Frontal cortex (tissue), 4 donors: Measurements from ENCODE around the gene MAP1LC3B2. TPM values are rescaled to one million over a fixed set of nuclear protein-coding genes. Genes with fewer than 3 reads are reported as not detected.

Experiments used
- DNase-seq, 2 donors: peaks; one replicate each; pipeline ENCODE4 v3.0.0; 2012; ENCODE audit warnings: low spot score in 2 of 2
- FAIRE-seq: peaks from 2 replicates; lab custom pipeline; 2012; peaks lifted over from hg19 to GRCh38; lab: Jason Lieb, UNC
- total RNA-seq: library from RNA; depleted of rRNA; stranded (reverse); fragments of >200 nt; gene quantifications from one replicate; pipeline ENCODE4 v1.2.3, GENCODE V29; 2014
- donor health status: control.
- donor health status: control.
- donor health status: control.

Gene MAP1LC3B2
- total RNA-seq, 1 donor from 2014 or later, result 0.82 TPM

GRCh38 chr12:116609319-116610114, 50.3 kb downstream of the MAP1LC3B2 start:
- DNase-seq, result no peak
- no peak for FAIRE-seq

GRCh38 chr12:116610971-116611541, 51.9 kb downstream of the MAP1LC3B2 start:
- no peak for DNase-seq
- no peak for FAIRE-seq

GRCh38 chr12:116612436-116612835, 53.3 kb downstream of the MAP1LC3B2 start:
- no peak for FAIRE-seq
- DNase-seq, result no peak

DNA sequence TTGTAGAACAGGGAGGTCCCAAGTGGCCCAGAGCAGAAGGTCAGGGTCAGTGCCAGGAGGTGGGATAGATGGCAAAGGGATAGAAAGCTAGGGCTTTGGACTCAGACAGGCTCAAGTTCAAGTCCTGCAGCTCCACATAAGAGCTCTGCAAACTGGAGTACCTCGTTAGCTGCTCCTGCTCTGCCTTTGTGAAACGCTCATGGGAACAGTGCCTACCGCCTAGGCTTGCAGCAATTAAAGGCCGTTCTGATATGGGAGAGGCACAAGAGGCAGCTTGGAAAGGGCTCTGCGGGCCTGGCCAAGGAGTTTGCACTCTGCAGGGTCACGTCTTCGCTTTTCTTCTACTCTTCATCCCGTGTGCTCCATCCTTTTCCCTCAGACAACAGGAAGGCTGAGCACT, 54.1 kb downstream of the MAP1LC3B2 start:
- FAIRE-seq (no peak), DNase-seq (no peak)

GRCh38 chr12:116614194-116614915, 55.2 kb downstream of the MAP1LC3B2 start:
- DNase-seq, result no peak

GRCh38 chr12:116615141-116615861, 56.1 kb downstream of the MAP1LC3B2 start:
- FAIRE-seq (no peak), DNase-seq (no peak)

More at GRCh38 chr12:116614194-116614915, 55.2 kb downstream of the MAP1LC3B2 start:
- FAIRE-seq, result no peak

DNA sequence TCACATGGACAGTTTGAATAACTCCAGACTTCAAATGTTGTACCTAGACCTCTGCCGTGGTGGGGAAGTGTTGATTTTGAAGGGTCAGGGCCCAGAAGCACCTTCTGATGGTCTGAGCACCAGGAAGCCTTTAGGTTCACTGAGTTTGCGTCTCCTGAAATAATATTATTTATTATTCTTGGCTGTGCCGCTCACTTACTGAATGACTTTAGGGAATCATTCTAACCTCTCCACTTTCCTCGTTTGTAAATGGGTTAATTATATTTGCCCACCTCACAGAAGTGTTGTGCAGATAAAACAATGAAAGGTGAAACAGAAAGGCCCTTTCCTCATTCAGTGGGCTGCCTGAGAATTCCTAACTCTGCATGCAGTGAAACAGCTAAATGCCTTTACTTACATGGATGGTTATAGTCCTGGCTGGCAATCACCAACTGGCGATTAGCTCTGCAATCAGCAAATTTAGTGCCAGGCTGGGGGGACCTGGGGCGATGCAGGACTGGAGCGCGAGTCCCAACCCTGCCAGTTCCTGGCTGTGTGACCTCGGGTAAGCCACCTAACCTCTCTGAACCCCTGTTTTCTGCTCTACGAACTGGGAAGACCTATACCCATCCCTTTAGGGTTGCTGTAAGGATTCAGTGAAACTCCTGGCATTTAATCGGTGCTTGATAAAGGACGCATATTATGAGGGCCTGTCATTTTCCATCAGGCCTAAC, 57.5 kb downstream of the MAP1LC3B2 start:
- FAIRE-seq, result no peak
- no peak for DNase-seq

GRCh38 chr12:116619246-116619645, 60.1 kb downstream of the MAP1LC3B2 start:
- no peak for DNase-seq
- no peak for FAIRE-seq

- DNase-seq (no peak), FAIRE-seq (no peak)
Observed at GRCh38 chr12:116620124-116620491, 60.9 kb downstream of the MAP1LC3B2 start.

GRCh38 chr12:116620492-116621191, 61.5 kb downstream of the MAP1LC3B2 start:
- DNase-seq (no peak), FAIRE-seq (no peak)

GRCh38 chr12:116621194-116621593, 62.0 kb downstream of the MAP1LC3B2 start:
- no peak for FAIRE-seq
- DNase-seq, result no peak

DNA sequence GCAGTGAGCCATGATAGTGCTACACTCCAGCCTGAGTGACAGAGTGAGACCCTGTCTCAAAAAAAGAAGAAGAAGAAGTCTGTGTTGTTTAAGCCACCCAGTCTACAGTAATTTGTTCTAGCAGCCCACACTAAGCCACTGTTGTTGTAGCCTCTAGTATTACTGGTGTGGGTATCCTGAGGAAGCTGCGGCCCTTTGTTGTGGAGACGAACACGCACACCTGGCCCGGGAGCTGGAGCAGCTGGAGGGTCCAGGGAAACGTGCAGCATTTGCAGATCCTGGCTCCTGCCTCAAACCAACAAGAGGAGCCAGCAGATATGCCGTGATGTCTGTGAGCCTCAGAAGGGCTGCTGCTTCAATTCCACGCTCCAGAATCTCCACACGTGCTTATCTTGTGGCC, 65.3 kb downstream of the MAP1LC3B2 start:
- DNase-seq, result no peak
- FAIRE-seq, result no peak

- DNase-seq (no peak), FAIRE-seq (no peak)
Observed at GRCh38 chr12:116626153-116626552, 67.0 kb downstream of the MAP1LC3B2 start.

Other genes starting within 250 kb of the MAP1LC3B2 start
- gene SPRING1, start 178.7 kb downstream of the MAP1LC3B2 start, total RNA-seq, result 23.2 TPM
- gene RNFT2, start 178.9 kb downstream of the MAP1LC3B2 start, total RNA-seq, result 45.2 TPM